Esophagus muscularis mucosa (tissue), 3 donors: ENCODE results near the gene DAB2IP.

ENCODE experiments used
- CTCF ChIP-seq, 3 experiments: fragments of 200-600 bp in 2 of 3; fragments of 450-650 bp in 1 of 3; sonication (generic) in 2 of 3; IDR thresholded peaks; one replicate each; pipeline ENCODE4 v1.5.1; 2017 to 2019; ENCODE audit warnings: antibody characterized with exemption in 3 of 3, mild to moderate bottlenecking in 2 of 3, moderate library complexity in 1 of 3
- POLR2A ChIP-seq: fragments of 450-650 bp; IDR thresholded peaks from one replicate; pipeline ENCODE4 v1.6.1; 2017; ENCODE audit warnings: antibody characterized with exemption, moderate library complexity, mild to moderate bottlenecking, low read depth
- POLR2AphosphoS5 ChIP-seq, 2 donors: sonication (generic); formaldehyde crosslinking; IDR thresholded peaks; one replicate each; pipeline ENCODE4 v1.6.1; 2017; ENCODE audit warnings: antibody characterized with exemption in 2 of 2

GRCh38 chr9:121729769-121730562, 78.5 kb downstream of the DAB2IP start:
- no peak for TF ChIP-seq CTCF (IDR thresholded peaks at IDR 0.05)
- no peak for TF ChIP-seq POLR2A
- no peak for TF ChIP-seq POLR2AphosphoS5 (IDR thresholded peaks at IDR 0.05)
